ENCODE results near the gene KRT73. TPM values are rescaled to one million over a fixed set of nuclear protein-coding genes. Genes with fewer than 3 reads are reported as not detected.
A peak's percentile ranks its signal among the peaks of the same experiment; 100 is the strongest.

The KRT73 gene
- total and polyA plus RNA-seq, 2 donors (not counting 1 experiment from before 2014, with no cell fraction given), result not detected

DNA sequence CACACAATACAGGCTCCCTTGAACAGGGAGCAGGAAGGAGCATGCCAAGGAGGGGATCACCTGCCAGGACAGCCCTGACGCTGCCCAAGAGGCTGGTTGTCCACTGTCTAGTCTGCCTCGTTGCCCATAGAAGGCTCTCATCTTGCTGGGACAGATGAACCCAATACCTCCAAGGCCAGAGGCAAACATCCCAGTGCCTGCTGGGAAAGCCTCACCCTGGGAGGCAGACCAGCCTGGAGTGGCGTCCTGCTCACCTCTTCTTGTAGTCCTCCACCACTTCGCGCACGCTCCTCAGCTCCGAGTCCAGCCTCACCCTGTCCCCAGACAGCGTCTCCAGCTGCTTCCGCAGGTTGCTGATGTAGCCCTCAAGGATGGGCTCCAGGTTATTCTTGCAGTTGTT is 2.4 kb downstream of the KRT73 start:
- Histone ChIP-seq H3K79me2 (ENCODE audit: control insufficient read depth, insufficient read depth, low read length) (no peaks in the 10 kb centered on the region), H3K27ac (ENCODE audit: insufficient read depth, low read length) (no peak overlapping the region), H2AFZ (ENCODE audit: low read length) (no peak overlapping the region), H3K9me3 (ENCODE audit: control insufficient read depth, insufficient read depth, low read depth, low read length) (no peaks in the 10 kb centered on the region), H3K36me3 (ENCODE audit: control insufficient read depth, insufficient read depth, low read length) (no peaks in the 10 kb centered on the region), H3K4me1 (ENCODE audit: control insufficient read depth, extremely low read depth, insufficient read depth, low read length) (no peaks in the 10 kb centered on the region), H3K27me3 (ENCODE audit: control insufficient read depth, insufficient read depth, low read length) (no peaks in the 10 kb centered on the region), H3K9ac (ENCODE audit: insufficient read depth, low read length) (no peak overlapping the region), H4K20me1 (ENCODE audit: control insufficient read depth, extremely low read depth, insufficient read depth, low read length) (peaks cover 2% of the 10 kb centered on the region), H3K4me2 (ENCODE audit: extremely low read depth, insufficient read depth, low read length) (no peak overlapping the region), H3K4me3 (replicated peaks in 1 of 4; ENCODE audit: control extremely low read depth in 1 of 4, insufficient read depth in 1 of 4, low read depth in 3 of 4, low read length in 4 of 4) (no peak overlapping the region)
- TF ChIP-seq, protein P1, sequence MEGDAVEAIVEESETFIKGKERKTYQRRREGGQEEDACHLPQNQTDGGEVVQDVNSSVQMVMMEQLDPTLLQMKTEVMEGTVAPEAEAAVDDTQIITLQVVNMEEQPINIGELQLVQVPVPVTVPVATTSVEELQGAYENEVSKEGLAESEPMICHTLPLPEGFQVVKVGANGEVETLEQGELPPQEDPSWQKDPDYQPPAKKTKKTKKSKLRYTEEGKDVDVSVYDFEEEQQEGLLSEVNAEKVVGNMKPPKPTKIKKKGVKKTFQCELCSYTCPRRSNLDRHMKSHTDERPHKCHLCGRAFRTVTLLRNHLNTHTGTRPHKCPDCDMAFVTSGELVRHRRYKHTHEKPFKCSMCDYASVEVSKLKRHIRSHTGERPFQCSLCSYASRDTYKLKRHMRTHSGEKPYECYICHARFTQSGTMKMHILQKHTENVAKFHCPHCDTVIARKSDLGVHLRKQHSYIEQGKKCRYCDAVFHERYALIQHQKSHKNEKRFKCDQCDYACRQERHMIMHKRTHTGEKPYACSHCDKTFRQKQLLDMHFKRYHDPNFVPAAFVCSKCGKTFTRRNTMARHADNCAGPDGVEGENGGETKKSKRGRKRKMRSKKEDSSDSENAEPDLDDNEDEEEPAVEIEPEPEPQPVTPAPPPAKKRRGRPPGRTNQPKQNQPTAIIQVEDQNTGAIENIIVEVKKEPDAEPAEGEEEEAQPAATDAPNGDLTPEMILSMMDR (conservative IDR thresholded peaks at IDR 0.05 in 1 of 2, IDR thresholded peaks at IDR 0.05 in 1 of 2; ENCODE audit: low read depth in 1 of 2, low read length in 2 of 2), result no peak
- TF ChIP-seq EZH2 (IDR thresholded peaks at IDR 0.05; ENCODE audit: low read length, missing control alignments), result no peak
- DNase-seq (ENCODE audit: low read depth in 2 of 2), result no peak

DNA sequence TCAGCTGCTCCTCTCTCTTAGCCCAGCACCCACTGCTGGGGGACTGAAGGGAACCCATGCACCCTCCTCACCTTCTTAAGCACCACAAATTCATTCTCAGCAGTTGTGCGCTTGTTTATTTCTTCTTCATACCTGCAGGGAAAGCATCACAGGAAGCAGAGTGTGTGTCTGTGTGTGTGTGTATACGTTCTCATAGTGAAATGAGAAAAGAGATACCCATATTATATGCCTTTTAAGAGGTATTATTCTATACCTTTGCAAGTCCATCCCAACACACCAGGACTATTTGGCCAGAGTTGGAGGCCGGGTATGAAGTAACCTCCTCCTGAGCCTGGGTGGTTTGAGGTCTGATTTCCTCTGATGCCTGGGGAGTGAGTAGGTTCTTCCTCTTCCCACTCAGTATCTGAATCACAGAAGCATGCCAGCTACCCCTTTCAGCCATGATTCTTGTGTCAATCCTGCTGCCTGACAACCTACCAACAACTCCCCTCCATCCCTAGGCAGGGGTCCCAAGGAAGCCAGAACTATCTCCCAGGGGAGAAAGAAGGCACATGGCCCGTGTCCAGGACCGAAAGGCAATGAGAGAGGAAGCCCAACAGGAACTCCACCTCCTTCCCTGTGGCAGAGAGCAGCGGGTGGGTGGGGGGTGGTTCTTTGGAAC is 3.0 kb downstream of the KRT73 start:
- Histone ChIP-seq H3K36me3 (ENCODE audit: control insufficient read depth, insufficient read depth, low read length) (no peaks in the 10 kb centered on the region), H3K27me3 (ENCODE audit: control insufficient read depth, insufficient read depth, low read length) (no peaks in the 10 kb centered on the region), H3K9ac (ENCODE audit: insufficient read depth, low read length) (no peak overlapping the region), H3K4me1 (ENCODE audit: control insufficient read depth, extremely low read depth, insufficient read depth, low read length) (no peaks in the 10 kb centered on the region), H2AFZ (ENCODE audit: low read length) (no peak overlapping the region), H3K27ac (ENCODE audit: insufficient read depth, low read length) (no peak overlapping the region), H3K4me3 (replicated peaks in 1 of 4; ENCODE audit: control extremely low read depth in 1 of 4, insufficient read depth in 1 of 4, low read depth in 3 of 4, low read length in 4 of 4) (no peak overlapping the region), H3K4me2 (ENCODE audit: extremely low read depth, insufficient read depth, low read length) (no peak overlapping the region), H3K79me2 (ENCODE audit: control insufficient read depth, insufficient read depth, low read length) (no peaks in the 10 kb centered on the region), H4K20me1 (ENCODE audit: control insufficient read depth, extremely low read depth, insufficient read depth, low read length) (peaks cover 2% of the 10 kb centered on the region), H3K9me3 (ENCODE audit: control insufficient read depth, insufficient read depth, low read depth, low read length) (no peaks in the 10 kb centered on the region)
- no peak for TF ChIP-seq EZH2 (IDR thresholded peaks at IDR 0.05; ENCODE audit: low read length, missing control alignments)
- TF ChIP-seq, protein P1 (conservative IDR thresholded peaks at IDR 0.05 in 1 of 2, IDR thresholded peaks at IDR 0.05 in 1 of 2; ENCODE audit: low read depth in 1 of 2, low read length in 2 of 2), result no peak
- DNase-seq (ENCODE audit: low read depth in 2 of 2), result peak in 1 of 2 donors; percentile 27

DNA sequence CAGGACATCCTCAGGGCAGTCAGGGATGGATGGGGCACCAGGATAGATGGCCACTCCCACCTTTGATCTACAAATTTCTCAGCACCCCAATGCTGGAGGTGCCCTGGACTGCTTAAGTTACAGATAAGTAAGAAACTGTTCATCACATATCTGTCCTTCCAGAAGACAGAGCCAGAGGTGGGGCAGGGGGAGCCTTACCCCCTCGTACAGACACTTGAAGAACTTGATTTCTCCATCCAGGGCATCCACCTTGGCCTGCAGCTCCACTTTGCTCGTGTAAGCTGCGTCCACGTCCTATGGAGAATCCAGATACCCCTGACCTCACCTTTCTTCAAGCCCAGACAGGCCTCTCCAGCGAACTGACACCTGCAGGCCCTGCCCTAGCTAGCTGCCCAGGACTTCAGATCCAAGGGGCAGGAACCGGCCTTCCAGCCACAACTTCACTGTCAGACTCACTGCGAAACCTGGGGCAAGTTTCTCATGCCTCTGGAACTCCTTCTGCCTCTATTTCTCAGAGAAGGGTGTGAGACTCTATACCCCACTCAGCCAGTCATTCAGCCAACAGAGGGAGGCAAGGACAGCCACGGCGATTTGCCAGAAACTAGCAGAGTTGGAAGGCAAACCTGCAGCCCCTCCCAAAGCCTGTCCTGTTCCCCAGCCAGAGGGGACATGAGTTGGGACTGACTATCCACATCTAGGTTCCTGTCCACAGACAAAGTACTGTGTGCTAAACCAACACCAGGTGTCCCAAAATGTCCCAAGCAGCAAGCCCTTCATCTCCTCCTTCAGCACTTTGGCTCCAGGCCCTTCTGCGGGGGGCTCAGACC is 3.8 kb downstream of the KRT73 start:
- H3K27ac ChIP-seq (ENCODE audit: insufficient read depth, low read length), result no peak overlapping the region

More for the DNA sequence above, 3.8 kb downstream of the KRT73 start:
- Histone ChIP-seq H3K36me3 (ENCODE audit: control insufficient read depth, insufficient read depth, low read length) (no peaks in the 10 kb centered on the region), H3K9ac (ENCODE audit: insufficient read depth, low read length) (no peak overlapping the region), H3K4me2 (ENCODE audit: extremely low read depth, insufficient read depth, low read length) (no peak overlapping the region), H3K27me3 (ENCODE audit: control insufficient read depth, insufficient read depth, low read length) (peaks cover 3% of the 10 kb centered on the region), H3K4me1 (ENCODE audit: control insufficient read depth, extremely low read depth, insufficient read depth, low read length) (no peaks in the 10 kb centered on the region), H3K9me3 (ENCODE audit: control insufficient read depth, insufficient read depth, low read depth, low read length) (no peaks in the 10 kb centered on the region), H3K79me2 (ENCODE audit: control insufficient read depth, insufficient read depth, low read length) (no peaks in the 10 kb centered on the region), H2AFZ (ENCODE audit: low read length) (no peak overlapping the region), H4K20me1 (ENCODE audit: control insufficient read depth, extremely low read depth, insufficient read depth, low read length) (peaks cover 2% of the 10 kb centered on the region), H3K4me3 (replicated peaks in 1 of 4; ENCODE audit: control extremely low read depth in 1 of 4, insufficient read depth in 1 of 4, low read depth in 3 of 4, low read length in 4 of 4) (no peak overlapping the region)
- TF ChIP-seq, protein P1 (conservative IDR thresholded peaks at IDR 0.05 in 1 of 2, IDR thresholded peaks at IDR 0.05 in 1 of 2; ENCODE audit: low read depth in 1 of 2, low read length in 2 of 2), result no peak
- TF ChIP-seq EZH2 (IDR thresholded peaks at IDR 0.05; ENCODE audit: low read length, missing control alignments), result no peak
- no peak for DNase-seq (ENCODE audit: low read depth in 2 of 2)

Measured in fibroblast of lung (primary cell).